Tibial nerve (tissue), 4 donors: ENCODE results near the gene DNAJB1. TPM values are rescaled to one million over a fixed set of nuclear protein-coding genes. Genes with fewer than 3 reads are reported as not detected.

Experiments used
- DNase-seq, 2 donors: peaks; one replicate each; pipeline ENCODE4 v3.0.0-alpha.2; 2019; ENCODE audit warnings: low spot score in 2 of 2
- H3K27ac ChIP-seq, 4 donors: fragments of 200-600 bp; sonication (generic) in 3 of 4; one replicate each; pipeline ENCODE4 v1.5.1; 2017 to 2019; ENCODE audit warnings: mild to moderate bottlenecking in 1 of 4
- H3K27me3 ChIP-seq, 2 donors: fragments of 200-600 bp; sonication (generic) in 1 of 2; one replicate each; pipeline versions ENCODE4 v1.5.1 to v1.6.0; 2017 to 2019
- H3K36me3 ChIP-seq, 3 donors: fragments of 200-600 bp; sonication (generic); one replicate each; pipeline ENCODE4 v1.5.1; 2018 to 2019
- H3K4me1 ChIP-seq, 4 donors: fragments of 200-600 bp; sonication (generic) in 3 of 4; one replicate each; pipeline ENCODE4 v1.5.1; 2017 to 2019
- H3K4me3 ChIP-seq, 4 donors: fragments of 200-600 bp; sonication (generic) in 3 of 4; one replicate each; pipeline ENCODE4 v1.5.1; 2017 to 2019; ENCODE audit warnings: mild to moderate bottlenecking in 1 of 4, moderate library complexity in 1 of 4
- H3K9me3 ChIP-seq, 4 donors: fragments of 200-600 bp; sonication (generic) in 3 of 4; one replicate each; pipeline ENCODE4 v1.5.1; 2017 to 2019
- EP300 ChIP-seq, 2 donors: sonication (generic); formaldehyde crosslinking; IDR thresholded peaks; one replicate each; pipeline ENCODE4 v1.6.1; 2017; ENCODE audit warnings: antibody characterized with exemption in 2 of 2, mild to moderate bottlenecking in 1 of 2
- POLR2A ChIP-seq, 2 donors: fragments of 450-650 bp; IDR thresholded peaks; one replicate each; pipeline ENCODE4 v1.6.1; 2017; ENCODE audit warnings: antibody characterized with exemption in 2 of 2, mild to moderate bottlenecking in 2 of 2, moderate library complexity in 2 of 2
- WGBS, 2 donors: methylation state at CpG; one replicate each; pipeline ENCODE4 v1.1.5; 2018; 5-methylcytosine and 5-hydroxymethylcytosine counted together
- total RNA-seq, 4 donors: library from RNA; depleted of rRNA; stranded (reverse); fragments of >200 nt; gene quantifications; one replicate each; pipeline ENCODE4 v1.1.0, GENCODE V29; 2016
- TF ChIP-seq, protein P1 (sequence below), 5 experiments: fragments of 200-600 bp in 3 of 5; fragments of 450-650 bp in 2 of 5; sonication (generic) in 3 of 5; IDR thresholded peaks; one replicate each; pipeline ENCODE4 v1.5.1; 2016 to 2019; ENCODE audit warnings: antibody characterized with exemption in 5 of 5, mild to moderate bottlenecking in 3 of 5, moderate library complexity in 2 of 5

Gene DNAJB1
- 100 to 1,000 TPM in 1 of 4 donors, 10 to 100 TPM in 3; 48.9 to 132 (median 73.9) TPM for total RNA-seq

DNA sequence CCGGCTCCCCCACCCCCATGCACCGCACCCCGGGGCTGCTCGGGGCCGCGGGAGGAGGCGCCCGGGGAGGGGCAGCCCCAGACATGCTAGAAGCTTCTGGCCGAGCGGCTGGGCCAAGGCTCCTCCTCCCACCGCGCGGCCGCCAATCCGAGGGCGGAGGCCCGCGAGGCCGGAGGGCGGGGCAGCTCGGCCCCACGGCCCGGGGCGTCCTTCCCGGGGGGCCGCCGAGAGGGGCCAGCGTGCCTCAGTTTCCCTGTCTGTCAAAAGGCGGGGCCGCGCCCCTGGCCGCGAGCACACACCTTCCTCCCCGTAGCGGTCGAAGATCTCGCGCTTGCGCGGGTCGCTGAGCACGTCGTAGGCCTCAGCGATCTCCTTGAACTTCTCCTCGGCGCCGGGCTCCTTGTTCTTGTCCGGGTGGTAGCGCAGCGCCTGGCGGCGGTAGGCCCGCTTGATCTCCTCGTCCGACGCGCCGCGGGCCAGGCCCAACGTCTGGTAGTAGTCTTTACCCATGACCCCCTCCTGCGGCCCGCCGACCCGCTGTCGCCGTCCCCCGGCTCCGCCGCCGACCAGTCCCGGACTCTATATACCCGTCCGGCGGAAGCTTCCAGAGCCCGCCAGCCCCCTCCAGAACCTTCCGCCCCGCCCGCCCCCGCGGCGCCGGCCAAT is at the start of gene DNAJB1:
Gene DNAJB1, minus strand, starts transcription at position 558 of the 666 bp plus-strand sequence. Its CDS starts 48 bp downstream, at position 510.
- 0 to 1% methylated on average over 14 to 43 of the region's 82 CpGs for WGBS, 2 donors
- H3K27me3 ChIP-seq, result no peaks in the 10 kb centered on the region
- H3K36me3 ChIP-seq, result peaks cover 0 to 31% (median 18%) of the 10 kb centered on the region in 3 donors
- TF ChIP-seq EP300 (IDR thresholded peaks at IDR 0.05), result peak; percentile 66 to 100
- TF ChIP-seq, protein P1, sequence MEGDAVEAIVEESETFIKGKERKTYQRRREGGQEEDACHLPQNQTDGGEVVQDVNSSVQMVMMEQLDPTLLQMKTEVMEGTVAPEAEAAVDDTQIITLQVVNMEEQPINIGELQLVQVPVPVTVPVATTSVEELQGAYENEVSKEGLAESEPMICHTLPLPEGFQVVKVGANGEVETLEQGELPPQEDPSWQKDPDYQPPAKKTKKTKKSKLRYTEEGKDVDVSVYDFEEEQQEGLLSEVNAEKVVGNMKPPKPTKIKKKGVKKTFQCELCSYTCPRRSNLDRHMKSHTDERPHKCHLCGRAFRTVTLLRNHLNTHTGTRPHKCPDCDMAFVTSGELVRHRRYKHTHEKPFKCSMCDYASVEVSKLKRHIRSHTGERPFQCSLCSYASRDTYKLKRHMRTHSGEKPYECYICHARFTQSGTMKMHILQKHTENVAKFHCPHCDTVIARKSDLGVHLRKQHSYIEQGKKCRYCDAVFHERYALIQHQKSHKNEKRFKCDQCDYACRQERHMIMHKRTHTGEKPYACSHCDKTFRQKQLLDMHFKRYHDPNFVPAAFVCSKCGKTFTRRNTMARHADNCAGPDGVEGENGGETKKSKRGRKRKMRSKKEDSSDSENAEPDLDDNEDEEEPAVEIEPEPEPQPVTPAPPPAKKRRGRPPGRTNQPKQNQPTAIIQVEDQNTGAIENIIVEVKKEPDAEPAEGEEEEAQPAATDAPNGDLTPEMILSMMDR (IDR thresholded peaks at IDR 0.05), result peak in 1 of 5 experiments; percentile 55
- TF ChIP-seq POLR2A (IDR thresholded peaks at IDR 0.05), result peak; percentile 92 to 98
- peaks cover 2 to 48% (median 33%) of the 10 kb centered on the region in 4 donors for H3K4me1 ChIP-seq
- H3K27ac ChIP-seq, result peak within 1 kb of the TSS; percentile 100
- DNase-seq, result peak; percentile 57 to 69
- peak within 1 kb of the TSS; percentile 89 to 100 (median 96) for H3K4me3 ChIP-seq
- H3K9me3 ChIP-seq, result no peaks in the 10 kb centered on the region

DNA sequence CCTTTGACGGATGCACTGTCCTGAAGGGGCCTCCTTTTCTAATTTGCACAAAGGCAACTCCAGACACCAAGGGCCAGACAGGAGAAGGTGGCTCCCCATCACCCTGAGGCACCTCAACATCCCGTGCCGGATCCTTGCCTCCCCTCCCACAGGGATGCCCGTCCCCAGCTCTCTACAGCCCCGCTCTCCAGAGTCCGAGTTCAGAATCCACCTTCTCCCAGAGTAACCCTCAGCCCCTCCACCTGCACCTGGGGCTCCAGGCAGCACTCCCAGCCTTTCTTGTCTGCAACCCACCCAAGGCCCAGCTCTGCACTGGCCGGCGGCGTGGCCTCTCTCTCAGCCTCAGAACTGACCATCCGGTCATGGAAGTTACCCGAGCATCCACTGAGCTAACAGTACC is 48.9 kb upstream of the DNAJB1 start:
- H3K27ac ChIP-seq, result no peak overlapping the region
- no peak overlapping the region for H3K4me3 ChIP-seq
- WGBS, 2 donors, result 69 to 81% methylated on average over 10 to 11 of the region's 11 CpGs
- H3K27me3 ChIP-seq, result no peaks in the 10 kb centered on the region
- H3K4me1 ChIP-seq, result peaks cover 0 to 61% (median 18%) of the 10 kb centered on the region in 4 donors
- H3K9me3 ChIP-seq, result no peaks in the 10 kb centered on the region
- H3K36me3 ChIP-seq, result peaks cover 2 to 68% (median 4%) of the 10 kb centered on the region in 3 donors
- no peak for DNase-seq
- TF ChIP-seq EP300 (IDR thresholded peaks at IDR 0.05) (no peak), POLR2A (IDR thresholded peaks at IDR 0.05) (no peak)
- TF ChIP-seq, protein P1 (IDR thresholded peaks at IDR 0.05), result no peak

GRCh38 chr19:14566712-14567077 is 48.5 kb upstream of the DNAJB1 start:
- Histone ChIP-seq H3K4me1 (peaks cover 0 to 63% (median 19%) of the 10 kb centered on the region in 4 donors), H3K9me3 (no peaks in the 10 kb centered on the region), H3K4me3 (no peak overlapping the region), H3K27ac (no peak overlapping the region), H3K27me3 (no peaks in the 10 kb centered on the region), H3K36me3 (peaks cover 2 to 68% (median 4%) of the 10 kb centered on the region in 3 donors)
- DNase-seq, result no peak
- WGBS, 2 donors, result 70 to 88% methylated on average over 4 to 18 of the region's 18 CpGs
- TF ChIP-seq, protein P1 (IDR thresholded peaks at IDR 0.05), result no peak
- TF ChIP-seq POLR2A (IDR thresholded peaks at IDR 0.05) (no peak), EP300 (IDR thresholded peaks at IDR 0.05) (no peak)

GRCh38 chr19:14565765-14566711 is 47.8 kb upstream of the DNAJB1 start:
- 81 to 83% methylated on average over 29 to 31 of the region's 31 CpGs for WGBS, 2 donors
- H3K4me1 ChIP-seq, result peaks cover 0 to 65% (median 22%) of the 10 kb centered on the region in 4 donors
- no peak overlapping the region for H3K27ac ChIP-seq
- no peak overlapping the region for H3K4me3 ChIP-seq
- H3K27me3 ChIP-seq, result no peaks in the 10 kb centered on the region
- peaks cover 2 to 68% (median 4%) of the 10 kb centered on the region in 3 donors for H3K36me3 ChIP-seq
- H3K9me3 ChIP-seq, result no peaks in the 10 kb centered on the region
- TF ChIP-seq POLR2A (IDR thresholded peaks at IDR 0.05) (no peak), EP300 (IDR thresholded peaks at IDR 0.05) (no peak)
- TF ChIP-seq, protein P1 (IDR thresholded peaks at IDR 0.05), result no peak
- DNase-seq, result no peak
